Right lobe of liver (tissue), 4 donors: ENCODE measurements around the gene TAS2R1.

Experiments used
- CTCF ChIP-seq, 4 donors: fragments of 200-600 bp in 3 of 4; fragments of 450-650 bp in 1 of 4; IDR thresholded peaks; one replicate each; pipeline versions ENCODE4 v1.5.1 to v1.8.0; 2016 to 2022; ENCODE audit warnings: antibody characterized with exemption in 4 of 4, mild to moderate bottlenecking in 2 of 4
- POLR2A ChIP-seq: fragments of 450-650 bp; IDR thresholded peaks from one replicate; pipeline ENCODE4 v1.6.1; 2017; ENCODE audit warnings: antibody characterized with exemption, mild to moderate bottlenecking
- donor health status: DM: no; HTN: no; CAD: no.
- donor health status: DM: no; HTN: no; CAD: no.
- donor health status: DM: no; HTN: yes; CAD: no.

- TF ChIP-seq CTCF (IDR thresholded peaks at IDR 0.05) (no peak), POLR2A (no peak)
Observed at GRCh38 chr5:9610364-9610763, 19.8 kb downstream of the TAS2R1 start.
